Nephron (organoid): ENCODE data around the gene CD38.
"Not testable (repeated sequence)": the region's sequence is repeated elsewhere in the genome, so short reads cannot be mapped to it uniquely, and the experiment has no call there.

Experiments
- H3K27ac Mint-ChIP-seq, 3 experiments: 2 replicates each; pipeline ENCODE4 v1.8.0; 2020; ENCODE audit warnings: mixed read lengths in 3 of 3, mild to moderate bottlenecking in 2 of 3, moderate library complexity in 1 of 3
- H3K27me3 Mint-ChIP-seq: 2 replicates; pipeline ENCODE4 v1.8.0; 2021; ENCODE audit warnings: low read depth, mild to moderate bottlenecking, moderate library complexity, mixed read lengths
- H3K36me3 Mint-ChIP-seq: 2 replicates; pipeline ENCODE4 v1.8.0; 2020; ENCODE audit warnings: low read depth, mixed read lengths
- H3K4me1 Mint-ChIP-seq: 2 replicates; pipeline ENCODE4 v1.8.0; 2020; ENCODE audit warnings: mixed read lengths
- H3K4me3 Mint-ChIP-seq, 3 experiments: 2 replicates each; pipeline ENCODE4 v1.8.0; 2020; ENCODE audit warnings: mild to moderate bottlenecking in 3 of 3, mixed read lengths in 3 of 3, moderate library complexity in 2 of 3
- H3K9me3 Mint-ChIP-seq: 2 replicates; pipeline ENCODE4 v1.8.0; 2020; ENCODE audit warnings: mixed read lengths
- TF ChIP-seq, protein P1 (sequence below), 3 experiments: fragments of 200-600 bp; sonication (generic); IDR thresholded peaks; one replicate each; pipeline ENCODE4 v1.5.0; 2021; ENCODE audit warnings: antibody characterized with exemption in 3 of 3; ENCODE audit not compliant: unreplicated experiment in 3 of 3

CD38 gene

DNA sequence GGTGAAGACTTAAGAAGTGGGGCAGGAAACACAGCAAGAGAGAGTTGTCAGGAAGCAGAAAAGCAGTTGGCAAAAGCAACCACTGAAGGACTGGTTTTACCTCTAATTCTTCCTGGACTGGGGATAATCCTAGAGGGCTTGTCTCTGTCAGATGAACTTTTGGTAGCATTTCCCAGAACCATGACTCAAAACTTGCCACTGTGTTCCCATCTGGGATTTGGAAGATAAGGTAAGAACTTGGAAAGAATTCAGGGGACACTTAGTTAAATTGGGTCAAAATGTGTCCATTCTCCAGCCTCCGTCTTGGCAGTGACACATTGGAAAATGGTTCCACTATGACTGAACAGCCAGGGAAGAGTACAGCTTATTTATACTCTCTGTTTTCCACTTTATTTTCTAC is 55.7 kb downstream of the CD38 start:
- TF ChIP-seq, protein P1, sequence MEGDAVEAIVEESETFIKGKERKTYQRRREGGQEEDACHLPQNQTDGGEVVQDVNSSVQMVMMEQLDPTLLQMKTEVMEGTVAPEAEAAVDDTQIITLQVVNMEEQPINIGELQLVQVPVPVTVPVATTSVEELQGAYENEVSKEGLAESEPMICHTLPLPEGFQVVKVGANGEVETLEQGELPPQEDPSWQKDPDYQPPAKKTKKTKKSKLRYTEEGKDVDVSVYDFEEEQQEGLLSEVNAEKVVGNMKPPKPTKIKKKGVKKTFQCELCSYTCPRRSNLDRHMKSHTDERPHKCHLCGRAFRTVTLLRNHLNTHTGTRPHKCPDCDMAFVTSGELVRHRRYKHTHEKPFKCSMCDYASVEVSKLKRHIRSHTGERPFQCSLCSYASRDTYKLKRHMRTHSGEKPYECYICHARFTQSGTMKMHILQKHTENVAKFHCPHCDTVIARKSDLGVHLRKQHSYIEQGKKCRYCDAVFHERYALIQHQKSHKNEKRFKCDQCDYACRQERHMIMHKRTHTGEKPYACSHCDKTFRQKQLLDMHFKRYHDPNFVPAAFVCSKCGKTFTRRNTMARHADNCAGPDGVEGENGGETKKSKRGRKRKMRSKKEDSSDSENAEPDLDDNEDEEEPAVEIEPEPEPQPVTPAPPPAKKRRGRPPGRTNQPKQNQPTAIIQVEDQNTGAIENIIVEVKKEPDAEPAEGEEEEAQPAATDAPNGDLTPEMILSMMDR (IDR thresholded peaks at IDR 0.05; ENCODE audit: unreplicated experiment in 3 of 3), result no peak
- H3K9me3 Mint-ChIP-seq, result peaks cover 9% of the 10 kb centered on the region
- H3K4me1 Mint-ChIP-seq, result no peaks in the 10 kb centered on the region
- H3K27ac Mint-ChIP-seq, result no peak overlapping the region
- no peak overlapping the region for H3K4me3 Mint-ChIP-seq
- peaks cover 7% of the 10 kb centered on the region for H3K27me3 Mint-ChIP-seq
- no peaks in the 10 kb centered on the region for H3K36me3 Mint-ChIP-seq

DNA sequence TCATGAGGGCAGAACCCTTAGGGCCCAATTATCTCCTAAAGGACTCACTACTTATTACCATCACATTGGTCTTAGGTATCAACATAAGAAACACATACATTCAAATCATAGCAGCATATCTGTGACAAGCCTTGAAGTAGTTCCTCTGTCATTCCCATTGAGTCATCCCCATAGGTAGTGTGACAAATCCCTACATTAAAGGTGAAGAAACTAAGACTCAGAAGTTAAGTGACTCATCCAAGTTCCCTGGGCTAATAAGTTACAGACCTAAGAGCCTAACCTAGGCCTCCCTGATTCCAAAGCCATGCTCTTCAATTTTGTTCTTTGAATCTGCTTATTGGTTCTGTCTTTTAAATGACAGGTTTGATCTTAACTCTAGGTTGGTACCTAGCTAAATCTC is 58.2 kb downstream of the CD38 start:
- TF ChIP-seq, protein P1 (IDR thresholded peaks at IDR 0.05; ENCODE audit: unreplicated experiment in 3 of 3), result no peak
- Mint-ChIP-seq H3K36me3 (no peaks in the 10 kb centered on the region), H3K4me1 (no peaks in the 10 kb centered on the region), H3K9me3 (peaks cover 4% of the 10 kb centered on the region), H3K4me3 (no peak overlapping the region), H3K27ac (no peak overlapping the region), H3K27me3 (peaks cover 7% of the 10 kb centered on the region)

DNA sequence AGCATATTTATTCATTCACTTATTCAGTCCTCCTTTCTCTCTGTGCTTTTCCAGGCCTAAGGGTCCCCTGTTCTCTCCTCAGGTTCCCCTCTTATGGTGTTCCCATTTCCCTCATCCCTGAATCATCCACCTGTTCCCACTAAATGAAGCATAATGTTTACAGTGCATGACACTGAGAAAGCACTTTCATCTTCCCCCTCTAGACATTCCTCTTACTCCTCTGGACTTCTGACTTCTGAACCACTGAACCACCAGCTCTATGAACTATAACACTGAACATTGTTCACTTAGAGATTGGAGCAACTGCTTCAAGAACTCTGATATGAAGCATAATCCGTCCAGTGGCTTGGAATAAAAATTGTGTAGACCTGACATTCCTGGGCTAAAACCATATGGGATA is 59.5 kb downstream of the CD38 start:
- Mint-ChIP-seq H3K9me3 (peaks cover 5% of the 10 kb centered on the region), H3K36me3 (no peaks in the 10 kb centered on the region), H3K27me3 (peaks cover 7% of the 10 kb centered on the region), H3K27ac (no peak overlapping the region), H3K4me1 (no peaks in the 10 kb centered on the region), H3K4me3 (no peak overlapping the region)
- TF ChIP-seq, protein P1 (IDR thresholded peaks at IDR 0.05; ENCODE audit: unreplicated experiment in 3 of 3), result no peak

DNA sequence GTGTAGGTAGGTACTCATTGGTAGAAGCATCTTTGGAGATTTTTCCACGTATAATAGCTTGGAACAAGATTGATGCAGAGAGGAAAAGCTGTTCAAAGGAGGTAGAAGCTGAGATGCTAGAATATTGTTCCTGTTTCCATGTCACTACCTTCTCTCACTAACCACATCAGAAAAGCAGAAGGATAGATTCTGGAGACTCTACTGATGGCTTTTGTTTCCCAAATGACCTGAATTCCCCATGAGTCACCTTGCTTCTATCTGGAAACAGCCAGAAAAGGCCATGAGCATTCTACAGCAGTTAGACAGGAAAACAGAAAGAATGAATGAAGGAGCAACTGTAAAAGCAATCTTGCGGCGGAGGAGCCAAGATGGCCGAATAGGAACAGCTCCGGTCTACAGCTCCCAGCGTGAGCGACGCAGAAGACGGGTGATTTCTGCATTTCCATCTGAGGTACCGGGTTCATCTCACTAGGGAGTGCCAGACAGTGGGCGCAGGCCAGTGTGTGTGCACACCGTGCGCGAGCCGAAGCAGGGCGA is 63.1 kb downstream of the CD38 start:
- H3K4me3 Mint-ChIP-seq, H3K4me1 Mint-ChIP-seq, H3K27me3 Mint-ChIP-seq, H3K36me3 Mint-ChIP-seq, H3K9me3 Mint-ChIP-seq, H3K27ac Mint-ChIP-seq: not testable (repeated sequence)

DNA sequence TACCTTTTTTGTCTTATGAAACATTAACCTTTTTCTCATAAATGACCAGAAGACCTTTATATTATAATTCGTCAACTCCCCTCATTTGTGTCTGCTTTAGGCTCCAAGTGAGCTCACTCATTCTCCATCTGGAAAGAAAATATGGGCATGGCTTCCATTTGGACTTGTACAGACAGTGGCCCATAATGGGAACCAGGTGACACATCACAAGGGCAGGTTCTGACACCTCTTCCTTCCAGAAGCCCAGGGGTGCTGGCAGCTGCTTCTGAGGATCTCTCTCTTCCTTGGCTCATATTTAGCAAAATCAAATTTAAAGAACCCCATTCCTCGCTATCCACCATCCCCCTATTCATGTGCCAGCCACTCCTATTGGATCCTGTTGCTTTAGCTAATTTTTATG is 69.6 kb downstream of the CD38 start:
- H3K27ac Mint-ChIP-seq, result no peak overlapping the region
- H3K4me3 Mint-ChIP-seq, result no peak overlapping the region
- H3K4me1 Mint-ChIP-seq, result no peaks in the 10 kb centered on the region
- H3K36me3 Mint-ChIP-seq, result no peaks in the 10 kb centered on the region
- TF ChIP-seq, protein P1 (IDR thresholded peaks at IDR 0.05; ENCODE audit: unreplicated experiment in 3 of 3), result no peak
- H3K27me3 Mint-ChIP-seq, result no peaks in the 10 kb centered on the region
- H3K9me3 Mint-ChIP-seq, result peaks cover 11% of the 10 kb centered on the region

DNA sequence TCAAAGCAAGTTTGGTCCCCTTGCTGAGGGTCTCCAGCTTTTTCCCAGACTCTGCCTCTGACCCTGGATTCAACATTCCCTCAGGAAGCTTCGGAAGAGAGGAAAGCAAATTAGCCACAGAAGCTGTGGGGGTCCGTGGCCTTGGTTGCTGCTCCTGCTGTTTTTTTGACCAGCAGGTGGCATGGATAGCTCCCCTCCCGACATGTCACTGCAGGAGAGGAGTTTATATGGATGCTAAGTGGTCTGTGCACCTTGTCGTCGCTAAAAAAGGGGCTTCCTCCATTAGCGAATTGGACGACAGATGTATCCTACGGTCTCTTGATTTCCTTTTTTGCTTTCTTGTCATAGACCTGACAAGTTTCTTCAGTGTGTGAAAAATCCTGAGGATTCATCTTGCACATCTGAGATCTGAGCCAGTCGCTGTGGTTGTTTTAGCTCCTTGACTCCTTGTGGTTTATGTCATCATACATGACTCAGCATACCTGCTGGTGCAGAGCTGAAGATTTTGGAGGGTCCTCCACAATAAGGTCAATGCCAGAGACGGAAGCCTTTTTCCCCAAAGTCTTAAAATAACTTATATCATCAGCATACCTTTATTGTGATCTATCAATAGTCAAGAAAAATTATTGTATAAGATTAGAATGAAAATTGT is 70.2 kb downstream of the CD38 start:
- Mint-ChIP-seq H3K27ac (no peak overlapping the region), H3K36me3 (no peaks in the 10 kb centered on the region), H3K9me3 (peaks cover 11% of the 10 kb centered on the region), H3K4me3 (no peak overlapping the region), H3K4me1 (no peaks in the 10 kb centered on the region), H3K27me3 (no peaks in the 10 kb centered on the region)
- TF ChIP-seq, protein P1 (IDR thresholded peaks at IDR 0.05; ENCODE audit: unreplicated experiment in 3 of 3), result no peak
